GM18909 (cell line): ENCODE results near the gene TOMM34.

Experiments used
- ATAC-seq: cut with Tn5 transposase; IDR thresholded peaks from one replicate; pipeline ENCODE4 v1.9.1; 2021; ENCODE audit warnings: mild to moderate bottlenecking; ENCODE audit not compliant: unreplicated experiment, poor library complexity

Gene TOMM34, protein sequence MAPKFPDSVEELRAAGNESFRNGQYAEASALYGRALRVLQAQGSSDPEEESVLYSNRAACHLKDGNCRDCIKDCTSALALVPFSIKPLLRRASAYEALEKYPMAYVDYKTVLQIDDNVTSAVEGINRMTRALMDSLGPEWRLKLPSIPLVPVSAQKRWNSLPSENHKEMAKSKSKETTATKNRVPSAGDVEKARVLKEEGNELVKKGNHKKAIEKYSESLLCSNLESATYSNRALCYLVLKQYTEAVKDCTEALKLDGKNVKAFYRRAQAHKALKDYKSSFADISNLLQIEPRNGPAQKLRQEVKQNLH

DNA sequence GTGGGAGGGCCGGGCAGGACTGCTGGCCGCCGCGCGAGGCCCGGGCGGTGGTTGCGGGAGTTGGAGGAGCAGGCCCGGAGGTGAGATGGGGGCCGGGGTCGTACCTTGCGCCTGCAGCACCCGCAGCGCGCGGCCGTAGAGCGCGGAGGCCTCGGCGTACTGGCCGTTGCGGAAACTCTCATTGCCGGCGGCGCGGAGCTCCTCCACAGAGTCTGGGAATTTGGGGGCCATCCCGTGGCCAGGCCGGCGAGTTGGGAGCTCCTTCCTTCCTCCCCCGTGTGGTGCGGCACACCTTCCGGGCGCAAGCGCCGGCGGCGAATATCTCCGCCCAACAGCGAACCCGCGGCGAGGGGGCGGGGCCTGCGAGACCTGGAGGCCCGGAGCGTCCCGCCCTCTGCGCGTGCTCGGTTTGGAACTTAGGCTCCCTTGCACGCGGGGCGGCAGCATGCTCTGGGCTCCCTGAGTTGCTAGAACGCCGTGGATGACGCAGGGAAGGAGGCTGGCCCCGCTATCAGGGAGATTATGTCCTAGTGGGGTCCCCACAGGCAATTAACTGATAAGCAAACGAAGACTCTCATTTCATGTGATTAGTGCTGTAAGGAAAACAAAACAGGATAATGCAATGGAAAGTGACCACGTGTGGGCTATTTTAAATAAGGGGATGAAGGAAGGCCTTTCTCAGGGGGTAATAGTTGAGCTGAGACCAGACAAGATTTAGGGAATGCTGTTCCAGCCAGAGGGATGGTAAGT is at the start of gene TOMM34:
Gene TOMM34, minus strand, starts transcription at position 295 of the 750 bp plus-strand sequence. Its CDS starts 64 bp downstream, at position 231.
- ATAC-seq = peak; percentile 90

DNA sequence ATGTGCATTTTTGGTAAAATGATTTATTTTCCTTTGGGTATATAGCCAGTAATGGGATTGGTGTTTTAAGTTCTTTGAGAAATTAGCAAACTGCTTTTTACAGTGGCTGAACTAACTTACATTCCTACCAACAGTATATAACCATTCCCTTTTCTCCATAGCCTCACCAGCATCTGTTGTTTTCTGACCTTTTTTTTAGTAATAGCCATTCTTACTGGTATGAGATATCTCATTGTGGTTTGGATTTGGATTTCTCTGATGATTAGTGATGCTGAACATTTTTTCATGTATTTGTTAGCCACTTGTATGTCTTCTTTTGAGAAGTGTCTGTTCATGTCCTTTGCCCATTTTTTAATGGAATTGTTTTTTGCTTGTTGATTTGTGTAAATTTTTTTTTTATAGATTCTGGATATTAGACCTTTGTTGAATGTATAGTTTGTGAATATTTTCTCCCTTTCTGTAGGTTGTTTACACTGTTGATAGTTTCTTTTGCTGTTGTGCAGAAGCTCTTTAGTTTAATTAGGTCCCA is 48.4 kb upstream of the TOMM34 start:
- ATAC-seq = no peak

DNA sequence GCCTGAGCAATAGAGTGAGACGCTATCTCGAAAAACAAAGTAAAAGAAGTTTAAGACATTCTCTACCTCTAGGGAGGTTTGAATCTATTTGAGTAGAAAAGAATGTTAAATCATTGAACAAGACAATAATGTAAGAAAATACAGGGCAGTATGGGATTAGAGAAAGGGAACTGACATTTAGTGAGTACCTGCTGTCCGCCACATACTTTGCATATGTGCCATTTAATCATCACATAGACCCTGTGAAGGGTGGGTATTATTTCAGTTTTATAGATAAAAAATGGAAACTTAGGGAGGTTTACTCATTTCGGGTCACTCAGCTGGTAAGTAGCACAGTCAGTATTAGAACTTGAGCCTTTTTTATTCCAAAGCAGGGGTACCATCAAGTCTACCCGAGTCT is 37.5 kb upstream of the TOMM34 start:
- ATAC-seq = no peak

DNA sequence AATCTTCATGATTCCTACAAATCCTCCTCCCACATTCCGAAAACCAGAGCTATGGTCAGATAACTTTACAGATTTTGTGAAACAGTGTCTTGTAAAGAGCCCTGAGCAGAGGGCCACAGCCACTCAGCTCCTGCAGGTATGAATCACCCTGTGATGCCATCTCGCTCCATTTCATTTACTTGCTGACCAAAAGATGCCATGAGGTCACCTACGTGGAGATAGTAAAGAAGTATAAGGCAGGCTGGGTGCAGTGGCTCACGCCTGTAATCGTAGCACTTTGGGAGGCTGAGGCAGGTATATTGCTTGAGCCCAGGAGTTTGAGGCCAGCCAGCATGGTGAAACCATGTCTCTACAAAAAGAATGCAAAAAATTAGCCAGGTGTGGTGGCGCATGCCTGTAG is 37.0 kb upstream of the TOMM34 start:
- ATAC-seq = no peak

DNA sequence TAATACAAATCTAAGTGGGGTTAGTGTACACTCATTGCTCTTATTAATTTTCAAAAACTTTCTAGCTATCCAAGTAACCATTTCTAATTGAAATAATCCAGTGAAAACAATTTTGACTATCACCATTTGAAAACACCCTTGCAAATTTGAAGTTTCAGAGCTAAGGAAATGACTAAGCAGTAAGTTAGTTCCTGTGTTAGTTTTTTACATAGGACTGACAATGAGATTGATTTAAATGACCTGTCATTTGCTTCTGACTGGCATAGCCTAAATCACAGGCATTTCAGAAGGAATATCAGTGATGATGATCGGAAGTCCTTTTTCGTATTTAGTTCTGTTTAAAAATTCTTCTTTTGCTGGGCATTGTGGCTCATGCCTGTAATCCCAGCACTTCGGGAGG is 33.1 kb upstream of the TOMM34 start:
- no peak for ATAC-seq

DNA sequence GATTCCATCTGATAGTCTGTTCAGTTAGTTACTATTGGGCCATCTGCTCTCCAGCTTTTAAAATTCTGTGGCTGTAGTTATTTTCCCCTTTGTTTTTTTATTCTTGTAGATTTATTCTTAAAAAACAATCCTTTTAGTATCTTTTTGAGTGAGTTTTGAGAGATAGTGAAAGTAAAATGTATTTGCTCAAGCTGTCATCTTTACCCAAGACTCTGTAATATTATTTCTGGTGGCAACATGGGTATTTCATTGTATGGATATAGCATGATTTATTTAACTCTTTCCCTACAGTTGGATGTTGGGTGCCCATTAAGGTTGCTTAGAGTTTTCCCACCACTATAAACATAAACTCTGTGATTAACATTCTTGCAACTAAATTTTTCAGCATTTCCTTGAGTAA is 30.8 kb upstream of the TOMM34 start:
- ATAC-seq = no peak

DNA sequence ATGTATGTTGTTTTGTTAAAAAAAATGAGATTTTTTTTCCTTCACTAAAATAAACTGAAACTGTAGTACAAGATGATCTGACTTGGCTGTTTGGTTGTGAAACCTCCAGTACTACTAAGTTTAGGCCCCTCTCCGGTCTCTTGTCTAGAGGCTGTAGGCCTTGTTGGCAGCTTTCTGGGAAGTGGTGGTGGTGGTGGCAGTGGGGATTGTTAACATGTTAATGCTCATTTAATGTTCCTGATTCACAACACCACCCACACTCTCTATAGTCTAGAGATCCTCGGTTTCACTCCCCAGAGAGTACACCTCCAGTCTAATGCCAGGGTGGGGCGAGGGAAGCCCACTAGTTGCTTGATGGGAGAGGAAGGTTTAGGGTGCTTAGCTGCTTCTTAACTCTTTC is 30.2 kb upstream of the TOMM34 start:
- ATAC-seq = no peak

DNA sequence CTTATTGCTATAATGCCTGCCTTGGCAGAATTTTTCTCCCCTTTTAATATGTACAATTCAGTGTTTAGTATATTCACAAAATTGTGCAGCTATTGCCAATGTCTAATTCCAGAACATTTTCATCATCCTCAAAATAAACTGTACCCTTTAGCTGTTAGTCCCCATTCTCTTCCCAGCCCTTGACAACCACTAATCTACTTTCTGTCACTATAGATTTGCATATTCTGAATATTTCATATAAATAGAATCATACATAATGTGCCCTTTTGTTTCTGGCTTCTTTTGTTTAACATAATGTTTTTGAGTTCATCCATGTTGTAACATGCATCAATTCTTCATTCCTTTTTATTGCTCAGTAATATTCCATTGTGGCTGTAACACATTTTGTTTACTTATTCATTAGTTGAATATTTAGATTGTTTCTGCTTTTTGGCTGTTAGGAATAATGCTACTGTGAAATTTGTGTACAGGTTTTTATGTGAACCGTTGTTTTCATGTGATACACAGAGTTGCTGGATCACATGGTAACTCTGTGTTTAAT is 28.5 kb upstream of the TOMM34 start:
- no peak for ATAC-seq

DNA sequence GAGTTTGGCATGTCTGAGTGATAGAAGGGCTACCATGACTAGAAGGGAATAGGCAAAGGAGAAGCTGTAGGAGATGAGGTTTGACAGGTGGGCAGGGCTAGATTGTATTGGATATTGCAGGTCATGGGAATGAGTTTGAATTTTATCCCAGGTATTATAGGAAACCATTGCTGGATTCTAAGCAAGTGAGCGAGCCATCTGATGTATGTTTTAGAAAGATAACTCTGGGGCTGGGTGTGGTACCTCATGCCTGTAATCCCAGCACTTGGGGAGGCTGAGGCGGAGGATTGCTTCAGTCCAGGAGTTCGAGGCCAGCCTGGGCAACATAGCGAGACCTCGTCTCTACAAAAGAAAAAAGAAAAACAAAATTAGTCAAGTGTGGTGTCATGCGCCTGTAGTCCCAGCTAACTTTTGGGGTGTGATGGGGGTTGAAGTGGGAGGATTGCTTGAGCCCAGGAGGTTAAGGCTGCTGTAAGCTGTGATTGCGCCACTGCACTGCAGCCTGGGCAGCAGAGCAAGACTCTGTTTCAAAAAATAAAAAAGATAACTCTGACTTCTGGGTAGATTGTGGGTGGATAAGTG is 23.0 kb upstream of the TOMM34 start:
- no peak for ATAC-seq

DNA sequence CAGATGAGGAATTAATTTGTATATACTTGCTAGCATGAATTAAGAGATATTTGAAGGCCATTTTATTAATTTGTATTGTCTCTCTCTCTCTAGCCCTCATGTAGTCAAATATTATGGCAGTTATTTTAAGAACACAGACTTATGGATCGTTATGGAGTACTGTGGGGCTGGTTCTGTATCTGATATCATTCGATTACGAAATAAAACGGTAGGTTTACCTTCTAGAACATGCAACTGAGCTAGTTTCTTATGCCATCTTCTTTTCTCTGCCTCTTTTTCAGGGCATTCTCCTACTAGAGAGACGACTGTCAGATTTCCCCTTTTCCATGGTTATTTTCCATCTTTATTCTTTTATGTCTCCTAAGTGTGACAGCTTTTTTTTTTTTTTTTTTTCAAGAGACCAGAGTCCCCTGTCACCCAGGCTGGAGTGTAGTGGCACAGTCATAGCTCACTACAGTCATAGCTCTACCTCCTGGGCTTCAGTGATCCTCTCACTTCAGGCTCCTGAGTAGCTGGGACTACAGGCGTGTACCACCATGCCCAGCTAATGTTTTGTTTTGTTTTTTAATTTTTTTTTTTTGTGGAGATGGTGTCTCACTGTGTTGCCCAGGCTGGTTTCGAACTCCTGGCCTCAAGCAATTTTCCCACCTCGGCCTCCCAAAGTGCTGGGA is 21.7 kb upstream of the TOMM34 start:
- no peak for ATAC-seq

DNA sequence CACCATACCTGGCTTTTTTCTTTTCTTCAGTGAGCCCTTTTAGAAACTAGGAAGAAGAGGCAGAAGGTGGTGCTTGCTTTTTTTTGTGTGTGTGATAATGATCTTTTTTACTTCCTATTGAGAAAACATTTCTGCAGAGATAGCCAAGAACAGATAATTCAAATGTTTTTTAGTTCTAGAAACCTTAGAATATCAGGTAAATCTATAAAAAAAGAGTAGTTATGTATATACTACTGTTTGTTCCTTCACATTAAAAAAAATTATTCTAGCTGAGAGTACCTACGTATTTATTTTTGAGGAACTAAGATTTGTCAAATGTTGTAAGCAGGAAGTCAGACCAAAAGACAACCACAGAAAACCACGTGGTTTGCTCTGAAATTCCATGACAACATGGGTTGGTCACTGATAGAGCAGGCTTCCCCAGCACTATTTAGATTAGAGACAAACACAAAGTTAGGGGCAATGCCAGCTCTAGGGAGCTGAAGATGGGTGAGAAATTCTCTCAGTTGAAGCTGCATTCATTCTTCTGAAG is 19.0 kb upstream of the TOMM34 start:
- ATAC-seq = peak; percentile 90

DNA sequence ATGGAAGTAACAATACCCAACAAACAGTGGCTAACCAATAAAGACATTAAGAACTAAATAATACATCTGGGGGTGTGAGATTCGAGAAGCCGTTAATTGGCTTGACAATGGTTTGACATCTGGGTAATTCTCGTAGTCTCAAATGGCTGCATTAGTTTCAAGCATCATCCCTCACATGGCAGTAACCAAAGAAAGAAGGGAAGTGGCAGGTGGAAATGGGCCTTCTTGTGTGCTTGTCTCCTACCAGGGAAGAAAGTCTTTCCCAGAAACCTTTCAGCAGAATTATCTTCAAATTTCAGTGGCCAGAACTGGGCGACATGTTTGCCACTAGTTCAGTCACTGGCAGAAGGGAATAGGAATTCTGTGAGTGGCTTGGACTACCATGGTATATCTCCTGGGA is 16.5 kb upstream of the TOMM34 start:
- ATAC-seq = no peak

DNA sequence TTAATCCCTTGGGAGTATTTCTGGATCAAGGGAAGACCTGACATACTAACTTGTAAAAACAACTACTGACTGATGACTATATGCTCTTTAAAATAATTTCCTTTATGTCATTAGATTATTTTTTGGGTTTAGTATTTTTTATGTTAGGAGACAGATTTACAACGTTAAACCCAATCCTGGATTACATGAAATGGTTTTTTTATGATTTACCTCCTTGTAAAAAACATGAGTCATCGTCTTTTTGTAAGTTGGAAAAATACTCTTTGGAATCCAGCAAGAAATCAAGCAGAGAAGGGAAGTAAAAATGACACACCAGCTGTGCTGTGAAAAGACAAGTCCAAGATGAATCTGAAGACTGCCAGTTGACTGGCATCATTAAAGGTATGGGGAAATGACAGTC is 12.9 kb upstream of the TOMM34 start:
- no peak for ATAC-seq

DNA sequence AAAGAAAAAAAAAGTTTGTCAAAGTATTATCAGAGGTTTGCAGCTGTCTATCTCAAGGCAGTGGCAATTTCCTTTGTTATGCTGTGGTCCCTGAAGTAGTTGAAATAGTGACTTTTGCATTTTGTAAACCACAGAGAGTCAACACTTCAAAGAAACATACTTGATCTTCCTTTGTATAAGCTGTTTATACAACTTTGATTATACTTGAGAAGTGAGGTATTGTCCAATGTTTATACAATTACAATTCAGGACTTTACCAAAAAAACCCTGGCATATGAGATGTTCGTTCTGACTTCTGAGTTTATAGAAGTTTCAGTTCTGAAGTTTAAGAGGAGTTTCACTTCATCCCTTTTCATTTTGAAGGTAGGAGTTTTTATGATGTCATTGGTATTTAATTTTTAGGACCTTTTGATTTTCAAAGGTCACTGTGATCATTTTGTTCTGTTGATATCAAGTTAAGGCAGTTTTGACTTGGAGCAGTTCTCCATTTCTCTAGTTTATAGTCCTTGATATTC is 10.1 kb upstream of the TOMM34 start:
- no peak for ATAC-seq

DNA sequence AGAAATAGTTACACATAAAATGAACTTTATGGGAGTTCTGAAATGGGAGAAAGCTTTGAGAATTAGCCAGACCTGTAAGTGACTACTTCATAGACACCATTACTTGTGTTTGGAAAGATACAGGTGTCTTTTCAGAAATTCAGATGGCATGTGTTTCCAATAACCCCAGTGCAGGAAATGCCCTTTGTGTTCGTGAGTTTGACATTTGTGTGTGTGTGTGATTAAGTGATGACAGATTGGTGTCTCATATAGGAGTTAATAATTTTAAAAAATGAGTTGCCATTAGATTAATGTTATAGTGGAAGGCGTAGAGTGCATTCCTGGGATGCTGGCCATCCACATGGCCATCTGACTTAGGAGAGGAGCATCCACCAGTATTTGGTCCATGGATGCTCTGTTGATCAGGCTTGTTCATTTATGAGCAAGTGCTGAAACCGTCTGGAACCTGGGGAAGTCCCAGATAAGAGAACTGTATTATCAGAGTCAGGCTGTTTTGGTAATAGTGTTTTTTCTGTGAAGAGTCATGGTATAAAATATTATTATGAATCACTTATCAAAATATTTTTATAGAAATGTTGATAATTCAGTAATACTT is 9.2 kb upstream of the TOMM34 start:
- no peak for ATAC-seq

DNA sequence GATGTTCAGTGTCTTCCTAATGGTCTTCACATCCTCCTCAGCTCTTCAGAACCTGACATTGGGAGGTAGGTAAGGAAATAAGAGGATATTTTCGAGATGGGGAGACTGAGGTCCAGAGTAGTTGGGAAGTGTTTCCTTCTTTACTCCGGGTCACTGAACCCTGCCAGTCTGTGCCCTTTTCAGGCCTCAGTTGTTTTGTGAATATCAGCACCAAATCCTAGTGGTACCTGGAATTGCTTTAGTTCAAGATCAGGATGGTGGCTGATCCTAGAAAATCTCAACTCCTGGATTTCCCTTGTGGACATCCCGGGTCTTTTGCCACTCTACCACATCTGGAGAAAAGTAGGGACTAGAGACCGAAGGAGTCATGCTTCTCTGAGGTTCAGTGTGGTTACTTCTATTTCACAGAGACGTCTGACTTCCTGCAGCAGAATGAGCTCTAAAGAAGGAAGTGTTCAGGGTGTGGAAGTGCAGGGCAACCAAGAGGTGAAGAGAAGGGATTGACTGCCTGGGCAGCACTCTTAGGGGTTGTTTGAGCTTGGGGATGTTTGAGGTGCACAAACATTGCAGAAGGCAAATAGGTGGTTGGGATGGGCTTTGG is 7.1 kb upstream of the TOMM34 start:
- ATAC-seq = no peak

DNA sequence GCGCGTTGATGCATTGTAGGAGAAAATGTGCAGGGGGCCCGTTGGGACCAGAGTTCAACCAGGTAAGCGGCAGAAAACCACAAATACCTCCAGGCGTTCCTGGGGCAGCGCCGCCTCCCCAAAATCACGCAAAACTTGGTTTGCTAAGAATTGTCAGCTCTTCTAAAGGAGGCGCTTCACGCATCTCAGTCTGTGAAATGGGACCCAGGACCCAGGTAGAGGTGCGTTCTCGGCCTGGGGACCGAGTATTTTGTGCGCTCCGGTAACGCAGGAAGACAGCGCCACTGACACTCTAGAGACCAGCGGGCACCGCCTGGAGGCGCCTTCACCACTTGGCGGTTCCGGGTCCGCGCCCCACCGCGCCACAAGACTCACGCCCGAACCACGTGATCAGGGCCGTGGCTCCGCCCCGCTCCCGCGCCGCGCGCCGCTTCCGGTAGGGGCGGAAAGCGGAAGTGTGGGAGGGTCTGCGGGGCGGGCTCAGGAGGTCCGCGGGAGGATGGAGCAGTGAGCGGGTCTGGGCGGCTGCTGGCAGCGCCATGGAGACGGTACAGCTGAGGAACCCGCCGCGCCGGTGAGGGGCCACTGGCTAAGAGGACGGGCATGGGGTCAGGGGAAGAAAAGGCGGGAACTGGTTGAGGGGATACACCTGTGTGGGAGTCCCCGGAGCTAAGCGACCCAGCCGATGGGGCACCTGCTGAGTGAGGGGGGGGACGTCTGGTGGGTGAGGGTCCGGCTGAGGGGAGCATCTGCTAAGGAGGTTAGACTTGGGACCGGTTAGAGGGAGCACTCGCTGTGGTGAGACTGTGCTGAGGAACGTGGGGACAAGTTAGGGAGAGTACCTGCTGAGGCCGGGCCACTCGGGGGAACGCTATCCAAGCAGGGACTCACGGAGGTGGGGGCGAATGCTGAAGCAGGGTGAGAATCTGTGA is 6.1 kb upstream of the TOMM34 start, which contains the start of gene STK4:
Gene STK4, plus strand, starts transcription at position 483 of the 932 bp plus-strand sequence. Its CDS starts 57 bp downstream, at position 540.
- ATAC-seq = peak; percentile 73

DNA sequence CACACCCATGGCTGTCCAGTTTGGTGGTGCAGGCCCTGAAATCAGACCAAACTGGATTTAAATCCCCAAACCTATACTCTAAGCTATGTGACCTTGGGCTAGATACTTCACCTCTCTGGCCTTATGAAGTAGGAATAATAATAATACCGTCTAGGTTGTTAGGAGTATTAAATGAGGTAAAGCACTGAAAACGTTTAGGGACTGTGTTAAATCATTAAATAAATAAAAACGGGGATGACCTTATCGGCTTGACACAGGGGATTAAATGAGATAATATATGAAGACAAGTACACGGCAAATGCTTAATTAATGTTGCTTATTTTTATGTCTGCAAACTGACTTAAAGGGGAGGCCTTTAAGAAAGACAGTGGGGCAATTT is 5.4 kb upstream of the TOMM34 start:
- ATAC-seq = no peak
